Natural killer cell (primary cell): ENCODE results near the gene CERS3. TPM values are rescaled to one million over a fixed set of nuclear protein-coding genes. Genes with fewer than 3 reads are reported as not detected.

Experiments used
- ATAC-seq, 3 donors: fragments of 150-1000 bp in 2 of 3; fragments of 200-7000 bp in 1 of 3; cut with Tn5 transposase; 1 replicate in 1 of 3; 2 replicates in 2 of 3; pipeline ENCODE4 v1.10.0; 2021; ENCODE audit warnings: mild to moderate bottlenecking in 2 of 3, moderate library complexity in 2 of 3
- DNase-seq, 2 donors: peaks; one replicate each; pipeline versions ENCODE4 v3.0.0 to v3.0.0-alpha.2; 2013 to 2021; ENCODE audit warnings: mixed read lengths in 1 of 2
- H3K27ac ChIP-seq: one replicate; pipeline ENCODE4 v1.5.1; 2013; ENCODE audit warnings: mild to moderate bottlenecking, low read length
- H3K27me3 ChIP-seq: one replicate; pipeline ENCODE4 v1.6.1; 2013; ENCODE audit warnings: low read length; ENCODE audit not compliant: control insufficient read depth, insufficient read depth
- H3K36me3 ChIP-seq: one replicate; pipeline ENCODE4 v1.6.1; 2013; ENCODE audit warnings: low read length; ENCODE audit not compliant: control insufficient read depth, insufficient read depth
- H3K4me1 ChIP-seq: one replicate; pipeline ENCODE4 v1.6.1; 2013; ENCODE audit warnings: low read length; ENCODE audit not compliant: control insufficient read depth, insufficient read depth
- H3K4me3 ChIP-seq: one replicate; pipeline ENCODE4 v1.5.1; 2013; ENCODE audit warnings: low read length
- H3K9me3 ChIP-seq: one replicate; pipeline ENCODE4 v1.6.1; 2013; ENCODE audit warnings: low read length; ENCODE audit not compliant: control insufficient read depth, insufficient read depth
- H3K27ac Mint-ChIP-seq, 2 donors: one replicate each; pipeline ENCODE4 v1.8.0; 2022; ENCODE audit warnings: mild to moderate bottlenecking in 2 of 2, mixed read lengths in 2 of 2, moderate library complexity in 1 of 2
- H3K27me3 Mint-ChIP-seq, 2 donors: one replicate each; pipeline ENCODE4 v1.8.0; 2022; ENCODE audit warnings: low read depth in 2 of 2, mixed read lengths in 2 of 2
- H3K36me3 Mint-ChIP-seq: one replicate; pipeline ENCODE4 v1.8.0; 2022; ENCODE audit warnings: mixed read lengths
- H3K4me1 Mint-ChIP-seq, 2 donors: one replicate each; pipeline ENCODE4 v1.8.0; 2022; ENCODE audit warnings: mixed read lengths in 2 of 2
- H3K4me3 Mint-ChIP-seq: one replicate; pipeline ENCODE4 v1.8.0; 2022; ENCODE audit warnings: mild to moderate bottlenecking, moderate library complexity, mixed read lengths
- H3K9me3 Mint-ChIP-seq, 2 donors: one replicate each; pipeline ENCODE4 v1.8.0; 2022; ENCODE audit warnings: mixed read lengths in 2 of 2
- WGBS: methylation state at CpG from one replicate; pipeline ENCODE4 v1.1.7; 2013; ENCODE audit warnings: missing lambda C conversion rate; ENCODE audit not compliant: insufficient coverage; 5-methylcytosine and 5-hydroxymethylcytosine counted together
- intact Hi-C: fragments of 100-400 bp; cut with micrococcal nuclease; formaldehyde crosslinking; loops from one replicate; pipeline ENCODE4 v1.14.2; 2022
- total RNA-seq, 4 donors: library from RNA; stranded (reverse); fragments of 120-200 nt in 1 of 4; gene quantifications; one replicate each; pipeline versions ENCODE4 v1.2.3 to v1.2.4, GENCODE V29; 2013 to 2022
- TF ChIP-seq, protein P1 (sequence below): fragments of 200-600 bp; IDR thresholded peaks from one replicate; pipeline ENCODE4 v1.8.0; 2022; ENCODE audit warnings: antibody characterized with exemption

CERS3 gene
- total RNA-seq, 3 donors from 2014 or later (not counting 1 experiment from before 2014, with no cell fraction given) = 0.40 to 0.90 (median 0.48) TPM

GRCh38 chr15:100439514-100439913, 89.2 kb downstream of the CERS3 start:
- H3K36me3 ChIP-seq = no peaks in the 10 kb centered on the region
- intact Hi-C loops = no loop called here
- no peaks in the 10 kb centered on the region for H3K36me3 Mint-ChIP-seq
- no peaks in the 10 kb centered on the region for H3K4me1 Mint-ChIP-seq
- H3K9me3 Mint-ChIP-seq = no peaks in the 10 kb centered on the region
- TF ChIP-seq, protein P1, sequence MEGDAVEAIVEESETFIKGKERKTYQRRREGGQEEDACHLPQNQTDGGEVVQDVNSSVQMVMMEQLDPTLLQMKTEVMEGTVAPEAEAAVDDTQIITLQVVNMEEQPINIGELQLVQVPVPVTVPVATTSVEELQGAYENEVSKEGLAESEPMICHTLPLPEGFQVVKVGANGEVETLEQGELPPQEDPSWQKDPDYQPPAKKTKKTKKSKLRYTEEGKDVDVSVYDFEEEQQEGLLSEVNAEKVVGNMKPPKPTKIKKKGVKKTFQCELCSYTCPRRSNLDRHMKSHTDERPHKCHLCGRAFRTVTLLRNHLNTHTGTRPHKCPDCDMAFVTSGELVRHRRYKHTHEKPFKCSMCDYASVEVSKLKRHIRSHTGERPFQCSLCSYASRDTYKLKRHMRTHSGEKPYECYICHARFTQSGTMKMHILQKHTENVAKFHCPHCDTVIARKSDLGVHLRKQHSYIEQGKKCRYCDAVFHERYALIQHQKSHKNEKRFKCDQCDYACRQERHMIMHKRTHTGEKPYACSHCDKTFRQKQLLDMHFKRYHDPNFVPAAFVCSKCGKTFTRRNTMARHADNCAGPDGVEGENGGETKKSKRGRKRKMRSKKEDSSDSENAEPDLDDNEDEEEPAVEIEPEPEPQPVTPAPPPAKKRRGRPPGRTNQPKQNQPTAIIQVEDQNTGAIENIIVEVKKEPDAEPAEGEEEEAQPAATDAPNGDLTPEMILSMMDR = no peak
- H3K27ac Mint-ChIP-seq = no peak overlapping the region
- no peak overlapping the region for H3K27ac ChIP-seq
- H3K27me3 ChIP-seq = no peaks in the 10 kb centered on the region
- DNase-seq = no peak
- no peak overlapping the region for H3K4me3 ChIP-seq
- 97% methylated on average over 2 of the region's 4 CpGs for WGBS
- no peak for ATAC-seq
- H3K27me3 Mint-ChIP-seq = peaks cover 0 to 8% of the 10 kb centered on the region in 2 donors
- H3K4me3 Mint-ChIP-seq = no peak overlapping the region
- H3K4me1 ChIP-seq = no peaks in the 10 kb centered on the region
- H3K9me3 ChIP-seq = no peaks in the 10 kb centered on the region

- ATAC-seq (no peak), DNase-seq (peak in 1 of 2 donors; percentile 48)
- no peaks in the 10 kb centered on the region for H3K4me1 Mint-ChIP-seq
- H3K27me3 Mint-ChIP-seq = peaks cover 0 to 3% of the 10 kb centered on the region in 2 donors
- H3K9me3 ChIP-seq = no peaks in the 10 kb centered on the region
- H3K27ac ChIP-seq = no peak overlapping the region
- H3K27ac Mint-ChIP-seq = no peak overlapping the region
- no peaks in the 10 kb centered on the region for H3K27me3 ChIP-seq
- no peak overlapping the region for H3K4me3 ChIP-seq
- no peaks in the 10 kb centered on the region for H3K36me3 ChIP-seq
- no peaks in the 10 kb centered on the region for H3K4me1 ChIP-seq
- intact Hi-C loops = no loop called here
- no peaks in the 10 kb centered on the region for H3K36me3 Mint-ChIP-seq
- H3K9me3 Mint-ChIP-seq = no peaks in the 10 kb centered on the region
- no peak overlapping the region for H3K4me3 Mint-ChIP-seq
- no CpG with 5 or more reads among the region's 2 CpGs for WGBS
- TF ChIP-seq, protein P1 = no peak
Observed at GRCh38 chr15:100438570-100438969, 90.2 kb downstream of the CERS3 start.

- TF ChIP-seq, protein P1 = no peak
- Mint-ChIP-seq H3K4me1 (no peaks in the 10 kb centered on the region), H3K27ac (no peak overlapping the region), H3K27me3 (peaks cover 0 to 2% of the 10 kb centered on the region in 2 donors), H3K4me3 (no peak overlapping the region), H3K36me3 (no peaks in the 10 kb centered on the region), H3K9me3 (no peaks in the 10 kb centered on the region)
- Histone ChIP-seq H3K4me3 (no peak overlapping the region), H3K27ac (no peak overlapping the region), H3K4me1 (no peaks in the 10 kb centered on the region), H3K9me3 (no peaks in the 10 kb centered on the region), H3K36me3 (no peaks in the 10 kb centered on the region), H3K27me3 (no peaks in the 10 kb centered on the region)
- 87% methylated on average over 3 of the region's 3 CpGs for WGBS
- DNase-seq (no peak), ATAC-seq (no peak)
- intact Hi-C loops = no loop called here
Observed at GRCh38 chr15:100437261-100437660, 91.5 kb downstream of the CERS3 start.

GRCh38 chr15:100434561-100434960, 94.2 kb downstream of the CERS3 start:
- ATAC-seq (no peak), DNase-seq (no peak)
- Mint-ChIP-seq H3K4me1 (no peaks in the 10 kb centered on the region), H3K36me3 (no peaks in the 10 kb centered on the region), H3K27ac (no peak overlapping the region), H3K9me3 (no peaks in the 10 kb centered on the region), H3K4me3 (no peak overlapping the region), H3K27me3 (no peaks in the 10 kb centered on the region)
- TF ChIP-seq, protein P1 = no peak
- WGBS = 91% methylated on average over 4 of the region's 6 CpGs
- no peak overlapping the region for H3K27ac ChIP-seq
- H3K27me3 ChIP-seq = no peaks in the 10 kb centered on the region
- H3K4me3 ChIP-seq = no peak overlapping the region
- no peaks in the 10 kb centered on the region for H3K9me3 ChIP-seq
- H3K4me1 ChIP-seq = no peaks in the 10 kb centered on the region
- H3K36me3 ChIP-seq = no peaks in the 10 kb centered on the region
- intact Hi-C loops = no loop called here
